Raji (cell line): ENCODE data around the gene RSPH6A.
A peak's percentile ranks its signal among the peaks of the same experiment; 100 is the strongest.

Experiments used
- POLR2A ChIP-seq: IDR thresholded peaks from 2 replicates; pipeline ENCODE4 v1.6.1; 2011; ENCODE audit warnings: low read depth, low read length, control low read depth; ENCODE audit not compliant: insufficient read depth

RSPH6A gene

DNA sequence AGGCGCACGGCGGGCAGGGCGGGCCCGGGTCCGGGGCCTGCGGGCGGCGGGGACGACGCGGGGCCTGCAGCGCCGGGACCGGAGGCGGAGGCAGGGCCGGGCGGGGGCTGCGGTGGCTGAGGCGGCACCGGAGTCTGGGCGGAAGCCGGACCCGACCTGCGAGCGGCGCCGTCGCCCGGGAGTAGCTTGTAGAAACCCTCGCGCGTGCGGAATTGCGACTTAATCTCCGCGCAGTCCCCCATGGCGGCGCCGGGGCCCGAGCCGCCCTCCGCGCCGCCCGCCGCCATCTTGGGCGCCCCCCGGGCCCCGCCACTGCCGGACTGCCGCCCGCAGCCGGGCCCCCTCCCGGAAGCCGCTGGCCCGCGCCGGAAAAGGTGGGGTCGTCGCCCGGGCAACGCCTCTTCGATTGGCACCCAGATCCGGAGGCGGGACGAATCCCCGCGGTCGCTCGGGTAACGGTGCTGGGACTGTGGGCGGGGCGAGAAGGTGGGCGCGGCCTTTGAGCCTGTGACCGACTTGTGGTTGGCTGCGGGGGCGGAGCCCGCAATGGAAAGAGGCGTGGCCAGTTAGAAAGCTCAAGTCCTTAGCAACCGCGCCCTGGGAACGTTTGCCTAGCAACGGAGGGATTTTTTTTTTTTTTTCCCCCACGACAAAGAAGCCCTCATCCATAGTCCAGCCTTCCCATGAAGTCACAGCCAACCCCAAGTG, 22.5 kb downstream of the RSPH6A start, which contains the start of gene DMWD:
TSS of gene DMWD (minus strand) at position 376 of the 708 bp plus-strand sequence. CDS start at position 287, 89 bp downstream.
- peak; percentile 66 for TF ChIP-seq POLR2A

DNA sequence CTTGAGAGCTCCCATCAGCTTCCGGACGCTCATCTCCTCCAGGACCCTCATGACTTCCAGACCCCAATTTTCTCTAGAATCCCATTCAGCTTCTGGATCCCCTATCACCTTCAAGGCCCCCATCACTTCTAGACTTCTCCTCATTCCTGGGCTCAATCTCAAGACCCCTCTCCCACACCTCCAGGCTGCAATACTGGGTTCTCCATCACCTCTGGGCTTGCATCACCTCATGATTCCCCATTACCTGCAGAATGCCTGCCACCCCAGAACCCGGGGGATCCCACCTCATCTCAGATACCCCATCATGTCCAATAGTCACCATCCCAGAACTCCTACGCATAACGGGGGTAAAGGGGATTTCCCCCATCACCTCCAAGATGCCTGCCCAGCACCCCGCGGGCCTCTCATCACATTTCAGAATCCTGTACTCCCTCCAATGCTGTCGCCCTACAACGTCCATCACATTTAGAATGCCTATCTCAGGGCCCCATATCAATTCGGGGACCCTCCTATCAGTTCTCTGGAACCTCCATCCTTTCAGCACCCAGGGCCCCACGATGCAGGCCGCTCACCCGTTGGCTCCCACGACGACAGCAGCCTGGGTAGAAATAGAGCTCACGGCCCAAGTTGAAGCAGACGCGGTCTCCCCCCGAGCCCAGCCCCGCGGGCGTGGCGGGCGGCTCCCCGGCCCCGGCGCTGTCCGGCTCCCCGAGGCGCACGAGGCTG, 23.2 kb downstream of the RSPH6A start:
- TF ChIP-seq POLR2A = no peak

DNA sequence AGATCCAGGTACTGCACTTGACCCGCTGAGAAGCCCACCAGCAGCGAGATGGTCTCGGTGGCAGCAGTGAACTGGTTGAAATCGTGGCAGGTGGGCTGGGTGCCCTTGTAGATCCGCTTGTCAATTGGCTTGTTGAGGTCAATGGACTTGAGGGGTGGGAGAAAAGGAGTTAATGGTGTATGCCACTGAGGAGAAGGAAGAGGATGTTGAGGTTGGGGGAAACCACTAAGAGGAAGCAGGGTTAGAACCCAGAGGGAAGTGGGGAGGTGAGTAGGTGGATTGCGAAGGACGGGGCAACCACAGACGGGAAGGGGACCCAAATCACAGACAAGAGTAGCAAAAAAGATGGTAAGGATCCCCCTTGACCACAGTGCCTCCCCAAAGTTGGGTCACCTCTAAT, 24.2 kb downstream of the RSPH6A start:
- TF ChIP-seq POLR2A = 0 out of 2 replicates have a peak, but pooled peaks have one; percentile 3

DNA sequence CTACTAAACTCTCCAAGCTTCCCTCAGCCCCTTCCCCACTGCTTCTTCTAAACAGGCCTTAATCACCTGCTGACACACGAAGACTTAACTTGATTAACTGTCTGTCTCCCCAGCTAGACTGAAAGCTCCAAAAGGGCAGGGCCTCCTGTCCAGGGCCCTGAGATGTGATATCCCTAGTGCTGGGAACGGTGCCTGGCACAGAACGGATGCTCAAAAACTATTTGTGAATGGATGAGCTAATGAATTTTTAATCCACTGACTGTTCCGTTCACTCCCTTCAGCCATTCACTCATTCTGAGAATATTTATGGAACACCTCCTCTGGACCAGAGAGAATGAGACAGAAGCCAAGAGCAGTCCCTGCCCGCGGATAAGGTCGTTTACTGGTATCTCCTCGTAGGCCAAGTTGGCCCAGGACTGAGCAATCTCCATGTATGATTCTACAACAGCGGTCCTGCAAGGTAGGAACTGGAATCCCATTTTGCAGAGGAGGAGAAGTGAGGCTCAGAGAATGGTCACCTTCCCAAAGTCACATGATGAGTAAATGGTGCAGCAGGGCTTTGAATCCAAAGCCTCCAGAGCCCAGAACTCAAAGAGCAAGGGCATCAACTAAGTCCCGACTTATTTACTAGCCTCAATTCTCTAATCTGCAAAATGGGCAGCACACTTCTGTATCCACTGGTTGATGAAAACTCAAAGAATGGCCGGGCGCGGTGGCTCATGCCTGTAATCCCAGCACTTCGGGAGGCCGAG, 25.9 kb downstream of the RSPH6A start:
- no peak for TF ChIP-seq POLR2A

DNA sequence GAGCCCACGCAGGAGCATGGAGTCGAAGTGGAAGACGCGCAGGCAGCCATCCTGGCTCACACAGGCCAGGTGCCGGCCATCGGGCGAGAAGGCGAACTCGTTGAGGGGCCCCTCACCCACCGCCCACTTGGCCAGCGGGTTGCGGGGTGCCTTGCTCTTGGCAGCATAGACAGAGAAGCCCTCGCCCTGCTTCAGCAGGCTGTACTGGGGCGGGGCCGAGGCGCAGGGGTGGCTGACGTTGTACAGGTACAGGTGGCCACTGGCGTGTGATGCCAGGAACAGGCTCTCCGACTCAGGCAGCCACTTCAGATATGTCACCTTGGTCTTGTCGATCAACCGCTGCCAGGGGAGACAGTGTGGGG, 28.6 kb downstream of the RSPH6A start:
- no peak for TF ChIP-seq POLR2A

DNA sequence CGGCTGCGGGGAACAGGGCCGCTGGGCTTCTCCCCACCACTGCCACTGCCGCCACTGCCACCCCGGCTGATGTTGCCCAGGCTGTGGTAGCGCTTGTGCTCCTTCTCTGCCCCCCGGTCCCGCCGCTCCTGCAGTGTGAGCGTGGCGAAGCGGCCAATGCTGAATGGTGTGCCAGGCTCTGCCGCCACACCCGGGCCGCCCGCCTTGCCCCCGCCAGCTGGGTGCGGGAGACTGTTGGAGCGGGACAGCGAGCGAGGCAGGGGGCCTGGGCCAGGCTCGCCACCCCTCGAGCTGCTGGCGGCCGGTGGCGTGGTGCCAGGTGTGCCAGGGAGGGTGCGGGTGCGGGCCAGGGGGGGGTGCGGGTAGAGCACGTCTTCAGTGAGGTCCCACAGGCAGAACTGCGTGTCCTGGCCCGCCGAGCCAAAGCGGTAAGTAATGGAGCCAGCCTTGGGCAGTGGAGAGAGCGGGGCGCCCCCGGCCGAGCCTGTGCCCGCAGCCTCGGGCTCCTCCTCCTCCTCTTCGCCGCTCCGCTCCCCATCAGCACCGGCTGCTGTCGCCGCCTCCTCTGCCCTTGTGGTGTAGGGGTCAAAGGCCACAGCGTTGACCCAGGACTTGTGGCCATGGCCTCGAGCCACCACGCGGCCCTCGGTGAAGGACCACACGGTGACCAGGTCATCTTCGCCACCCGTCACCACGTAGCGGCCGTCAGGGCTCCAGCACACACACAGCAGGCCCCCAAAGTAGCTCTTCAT, 29.2 kb downstream of the RSPH6A start:
- no peak for TF ChIP-seq POLR2A

DNA sequence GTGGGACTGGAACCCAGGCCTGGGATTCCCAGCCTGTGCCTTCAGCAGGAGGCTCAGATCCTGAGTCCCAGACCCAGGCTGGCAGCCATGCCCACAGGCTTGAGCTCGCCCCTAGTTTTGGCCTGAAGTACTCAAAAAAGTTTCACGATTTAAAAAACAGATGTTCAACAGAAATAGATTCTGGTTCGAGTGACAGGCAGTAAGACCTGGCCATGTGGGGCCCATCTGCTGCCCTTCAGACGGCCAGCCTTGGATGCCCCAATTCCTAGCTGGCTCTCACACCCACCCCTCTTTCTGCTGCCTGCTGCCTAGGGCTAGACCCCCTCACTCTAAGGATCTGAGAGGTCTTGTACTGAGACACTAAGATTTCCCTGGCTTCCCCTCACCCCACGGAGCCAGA, 30.0 kb downstream of the RSPH6A start:
- no peak for TF ChIP-seq POLR2A

DNA sequence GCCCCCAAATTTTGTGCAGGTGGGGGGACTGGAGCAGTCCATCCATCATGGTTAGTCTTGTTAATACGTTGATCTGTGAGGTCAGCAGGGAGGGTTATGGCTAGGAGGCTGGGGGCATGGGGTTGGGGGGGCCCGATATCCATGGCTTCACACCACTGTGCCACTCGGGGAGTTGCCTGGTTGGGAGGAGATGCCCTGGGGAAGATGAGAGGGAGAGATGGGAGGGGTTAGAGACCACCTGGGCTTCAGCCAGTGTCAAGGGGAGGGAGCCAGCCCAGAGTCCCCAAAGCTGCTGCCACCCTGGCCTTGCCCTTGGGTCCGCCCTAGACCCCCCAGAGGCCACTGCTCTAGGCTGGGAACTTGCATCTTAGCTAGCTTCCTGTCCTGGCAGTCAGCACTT, 31.0 kb downstream of the RSPH6A start:
- TF ChIP-seq POLR2A = no peak

DNA sequence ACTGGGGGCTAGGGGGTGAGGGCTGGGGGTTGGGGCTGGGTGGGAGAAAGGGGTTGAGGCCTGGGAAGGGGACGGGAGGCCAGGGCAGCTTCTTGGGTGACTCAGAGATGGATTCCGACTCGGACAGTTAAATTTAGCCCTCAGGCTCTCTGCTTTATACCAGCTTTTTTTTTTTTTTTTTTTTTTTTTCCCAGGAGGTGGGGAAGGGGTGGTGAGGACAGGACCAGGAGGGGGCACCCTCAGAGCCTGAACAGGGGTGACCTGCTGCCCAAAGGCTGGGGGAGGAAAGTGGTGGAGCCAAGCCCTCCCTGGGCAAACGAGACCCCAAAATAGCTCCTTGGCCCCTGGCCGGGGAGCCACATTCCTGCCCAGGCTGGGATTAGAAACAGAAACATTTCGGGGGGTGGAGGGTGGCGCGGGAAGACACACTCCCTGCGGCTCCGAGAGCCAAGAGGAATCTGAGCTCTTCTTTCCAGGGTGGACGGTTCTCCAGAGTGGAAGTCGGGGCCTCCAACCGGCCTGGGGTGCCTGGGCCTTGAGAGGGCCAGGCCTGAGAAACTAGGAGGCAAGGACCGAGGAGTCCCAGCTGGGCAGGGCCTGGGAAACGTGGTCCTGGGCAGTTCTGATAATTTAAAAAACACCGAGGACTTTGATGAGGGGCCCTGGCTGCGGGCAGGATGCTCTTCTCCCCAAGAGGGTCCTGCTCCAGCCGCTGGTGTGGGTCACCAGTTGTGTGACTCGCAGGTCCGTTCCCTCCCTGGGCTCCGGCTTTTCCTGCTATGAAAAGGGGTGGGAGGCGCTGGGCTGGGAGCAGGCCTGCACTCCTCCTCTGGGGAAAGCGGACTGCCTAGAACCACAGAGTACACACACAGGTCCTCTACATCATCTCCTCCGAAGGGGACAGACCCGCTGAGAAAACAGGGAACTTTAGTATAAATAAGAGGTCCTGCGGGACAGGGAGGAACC, 32.0 kb downstream of the RSPH6A start:
- TF ChIP-seq POLR2A = no peak

DNA sequence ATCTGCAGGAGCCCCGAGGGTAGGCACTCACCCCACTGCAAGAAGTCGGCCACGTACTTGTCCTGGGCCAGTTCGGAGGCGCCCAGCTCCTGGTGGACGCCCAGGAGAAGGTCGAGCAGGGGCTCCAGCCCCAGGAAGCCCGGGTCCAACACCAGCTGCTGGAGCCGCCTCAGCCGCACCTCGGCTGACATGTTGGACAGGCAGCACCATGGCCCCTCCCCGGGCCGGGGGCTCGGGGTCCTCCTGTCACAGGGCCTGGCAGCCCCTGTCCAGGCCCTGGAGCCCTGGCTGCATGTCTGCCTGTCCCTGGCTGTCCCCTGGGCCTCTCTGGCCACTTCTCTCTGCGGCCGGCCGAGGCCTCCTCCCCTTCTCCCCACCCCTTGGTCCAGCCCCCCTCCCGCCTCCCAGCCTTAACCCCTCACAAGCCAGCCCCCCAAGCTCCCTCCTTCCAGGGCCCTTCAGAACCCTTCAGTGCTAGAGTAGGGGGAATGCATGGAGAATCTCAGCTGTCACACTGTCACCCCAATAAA, 32.9 kb downstream of the RSPH6A start, which contains the start of gene DMPK:
TSS of gene DMPK (minus strand) at position 329 of the 530 bp plus-strand sequence. CDS start at position 191, 138 bp downstream.
- TF ChIP-seq POLR2A = no peak

DNA sequence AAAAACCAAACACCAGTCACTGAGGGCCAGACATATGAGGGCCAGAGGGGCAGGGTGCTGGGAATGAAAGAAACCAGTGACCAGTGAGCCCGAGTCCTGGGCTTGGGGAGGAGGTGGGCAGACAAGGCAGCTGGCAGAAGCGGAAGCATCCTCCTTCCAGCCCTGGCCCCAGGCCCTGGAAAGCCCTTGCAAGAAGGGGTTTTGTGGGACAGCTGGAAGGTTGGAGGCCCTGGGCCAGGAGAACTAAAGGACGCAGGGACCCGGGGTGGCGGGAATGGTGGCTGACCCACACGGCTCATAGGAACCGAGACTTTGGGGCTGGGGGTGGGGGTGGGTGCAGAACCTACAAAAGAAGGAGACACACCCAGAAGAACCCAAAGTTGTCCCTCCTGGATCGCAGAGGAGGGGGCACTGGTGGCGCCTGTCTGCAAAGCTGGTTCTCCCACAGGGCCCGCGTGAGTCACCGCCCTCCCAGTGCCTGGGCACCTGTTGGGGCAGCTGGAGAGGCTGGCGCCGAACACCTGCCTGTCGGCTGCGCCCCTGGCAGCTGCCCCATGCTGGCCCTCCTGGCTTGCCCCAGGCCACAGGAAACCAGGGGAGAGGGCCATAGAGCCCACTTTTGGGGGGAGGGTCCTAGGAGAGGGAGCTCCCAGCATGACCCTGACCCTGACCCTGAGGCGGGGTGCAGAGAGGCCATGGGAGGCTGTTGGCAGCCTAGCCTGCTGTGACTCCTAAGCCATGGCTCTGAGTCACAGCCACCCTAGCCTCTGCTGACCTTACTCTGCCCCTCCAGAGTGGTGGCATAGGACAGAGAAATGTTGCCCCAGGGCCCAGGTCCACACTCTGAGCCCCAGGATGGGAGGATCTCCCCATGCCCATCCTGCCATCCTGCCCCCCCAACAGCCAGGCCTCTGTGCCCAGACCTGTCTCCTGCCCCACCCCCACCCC, 33.6 kb downstream of the RSPH6A start:
- peak; percentile 21; the same call in 1 of the 2 replicates for TF ChIP-seq POLR2A

DNA sequence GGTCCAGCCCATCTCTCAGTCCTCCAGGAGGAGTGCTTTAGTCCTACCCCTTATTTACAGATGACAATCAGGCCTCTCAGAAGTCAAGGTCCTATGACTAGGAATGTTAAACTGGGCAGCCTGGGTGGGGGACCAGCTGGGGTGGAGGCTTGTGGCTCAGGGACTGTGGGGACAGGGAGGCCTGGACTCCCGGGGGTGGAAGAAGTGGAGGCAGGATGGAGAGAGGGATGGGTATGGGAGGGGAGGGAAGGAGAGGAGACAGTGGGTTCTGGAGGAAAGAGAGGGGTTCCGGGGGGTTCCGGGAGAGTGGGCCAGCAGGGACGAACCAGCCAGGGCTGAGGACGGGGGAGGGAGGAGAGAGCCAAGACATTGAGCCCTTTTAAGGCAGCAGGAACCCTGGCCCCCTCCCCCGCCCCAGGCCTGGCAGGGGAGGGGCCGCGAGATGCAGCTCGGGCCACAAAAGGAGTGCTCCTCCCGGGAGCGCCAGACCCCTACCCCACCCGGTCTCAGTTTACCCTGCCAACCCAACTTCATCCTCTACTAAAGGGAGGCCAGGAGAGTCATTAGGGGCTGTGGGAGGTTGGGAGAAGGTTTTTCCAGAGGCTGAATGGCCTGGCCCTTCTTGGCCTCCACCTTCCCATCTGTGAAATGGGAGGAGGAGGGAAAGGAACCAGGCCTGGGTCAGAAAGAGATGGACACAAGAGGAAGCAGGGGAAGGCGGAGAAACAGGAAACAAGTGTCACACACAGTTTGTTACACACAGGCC, 34.5 kb downstream of the RSPH6A start:
- no peak for TF ChIP-seq POLR2A

DNA sequence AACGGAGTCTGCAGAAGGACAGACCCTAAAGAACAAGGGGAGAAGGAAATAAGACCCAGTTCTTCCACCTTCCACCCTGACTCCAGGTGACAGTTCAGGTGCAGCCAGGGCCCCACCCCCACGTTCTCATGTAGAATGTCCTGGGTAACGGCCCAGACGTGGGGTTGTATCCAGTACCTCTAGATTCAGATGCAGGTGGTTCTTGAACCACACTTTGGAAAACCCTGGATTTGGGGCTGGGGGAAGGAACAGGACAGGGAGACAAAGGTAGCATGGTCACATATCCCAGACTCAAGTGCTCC, 35.0 kb downstream of the RSPH6A start:
- no peak for TF ChIP-seq POLR2A
